Measurements from ENCODE around the gene VPS37D.
"Not testable (repeated sequence)": the region's sequence is repeated elsewhere in the genome, so short reads cannot be mapped to it uniquely, and the experiment has no call there.

The VPS37D gene

GRCh38 chr7:73660594-73660993 lies 7.0 kb upstream of the VPS37D start:
- H3K36me3 ChIP-seq (ENCODE audit: control insufficient read depth in 5 of 5, insufficient read depth in 5 of 5, low read length in 5 of 5); H3K27me3 ChIP-seq (ENCODE audit: control insufficient read depth in 5 of 5, insufficient read depth in 4 of 5, low read length in 5 of 5); H3K27ac ChIP-seq (ENCODE audit: low read depth, low read length); H3K4me1 ChIP-seq (ENCODE audit: control insufficient read depth in 5 of 5, insufficient read depth in 5 of 5, low read length in 5 of 5); H3K4me3 ChIP-seq (ENCODE audit: low read depth in 1 of 5, low read length in 5 of 5); H3K9me3 ChIP-seq (ENCODE audit: control insufficient read depth in 5 of 5, low read length in 5 of 5); H3K9ac ChIP-seq (ENCODE audit: low read length in 5 of 5): not testable (repeated sequence)

GRCh38 chr7:73663033-73663432 lies 4.6 kb upstream of the VPS37D start:
- Histone ChIP-seq H3K27ac (ENCODE audit: low read depth, low read length) (no peak overlapping the region), H3K4me3 (ENCODE audit: low read depth in 1 of 5, low read length in 5 of 5) (no peak overlapping the region), H3K9me3 (ENCODE audit: control insufficient read depth in 5 of 5, low read length in 5 of 5) (peaks cover 0 to 9% (median 6%) of the 10 kb centered on the region in 5 donors), H3K4me1 (ENCODE audit: control insufficient read depth in 5 of 5, insufficient read depth in 5 of 5, low read length in 5 of 5) (peaks cover 0 to 9% (median 4%) of the 10 kb centered on the region in 5 donors), H3K27me3 (ENCODE audit: control insufficient read depth in 5 of 5, insufficient read depth in 4 of 5, low read length in 5 of 5) (peaks cover 0 to 2% (median 0%) of the 10 kb centered on the region in 5 donors), H3K36me3 (ENCODE audit: control insufficient read depth in 5 of 5, insufficient read depth in 5 of 5, low read length in 5 of 5) (no peaks in the 10 kb centered on the region), H3K9ac (ENCODE audit: low read length in 5 of 5) (no peak overlapping the region)

- Histone ChIP-seq H3K4me3 (ENCODE audit: low read depth in 1 of 5, low read length in 5 of 5) (peak overlapping the region; percentile 60 to 75 (median 66)), H3K27ac (ENCODE audit: low read depth, low read length) (no peak overlapping the region), H3K9me3 (ENCODE audit: control insufficient read depth in 5 of 5, low read length in 5 of 5) (peaks cover 0 to 2% (median 1%) of the 10 kb centered on the region in 5 donors), H3K9ac (ENCODE audit: low read length in 5 of 5) (peak overlapping the region in 4 of 5 donors; percentile 16 to 77 (median 72)), H3K27me3 (ENCODE audit: control insufficient read depth in 5 of 5, insufficient read depth in 4 of 5, low read length in 5 of 5) (no peaks in the 10 kb centered on the region), H3K36me3 (ENCODE audit: control insufficient read depth in 5 of 5, insufficient read depth in 5 of 5, low read length in 5 of 5) (no peaks in the 10 kb centered on the region), H3K4me1 (ENCODE audit: control insufficient read depth in 5 of 5, insufficient read depth in 5 of 5, low read length in 5 of 5) (peaks cover 0 to 24% (median 16%) of the 10 kb centered on the region in 5 donors)
These were observed 663 bp downstream of the VPS37D start for GRCh38 chr7:73668103-73668885.

- Histone ChIP-seq H3K9ac (ENCODE audit: low read length in 5 of 5) (peak overlapping the region in 2 of 5 donors; percentile 77), H3K27ac (ENCODE audit: low read depth, low read length) (no peak overlapping the region), H3K4me3 (ENCODE audit: low read depth in 1 of 5, low read length in 5 of 5) (peak overlapping the region; percentile 60 to 75 (median 66)), H3K4me1 (ENCODE audit: control insufficient read depth in 5 of 5, insufficient read depth in 5 of 5, low read length in 5 of 5) (peaks cover 0 to 28% (median 16%) of the 10 kb centered on the region in 5 donors), H3K27me3 (ENCODE audit: control insufficient read depth in 5 of 5, insufficient read depth in 4 of 5, low read length in 5 of 5) (no peaks in the 10 kb centered on the region), H3K36me3 (ENCODE audit: control insufficient read depth in 5 of 5, insufficient read depth in 5 of 5, low read length in 5 of 5) (no peaks in the 10 kb centered on the region), H3K9me3 (ENCODE audit: control insufficient read depth in 5 of 5, low read length in 5 of 5) (no peaks in the 10 kb centered on the region)
These were observed 1.2 kb downstream of the VPS37D start for GRCh38 chr7:73668886-73669230.

- Histone ChIP-seq H3K9me3 (ENCODE audit: control insufficient read depth in 5 of 5, low read length in 5 of 5) (no peaks in the 10 kb centered on the region), H3K9ac (ENCODE audit: low read length in 5 of 5) (peak overlapping the region in 1 of 5 donors; percentile 41), H3K27me3 (ENCODE audit: control insufficient read depth in 5 of 5, insufficient read depth in 4 of 5, low read length in 5 of 5) (no peaks in the 10 kb centered on the region), H3K4me3 (ENCODE audit: low read depth in 1 of 5, low read length in 5 of 5) (no peak overlapping the region), H3K27ac (ENCODE audit: low read depth, low read length) (no peak overlapping the region), H3K4me1 (ENCODE audit: control insufficient read depth in 5 of 5, insufficient read depth in 5 of 5, low read length in 5 of 5) (peaks cover 0 to 28% (median 16%) of the 10 kb centered on the region in 5 donors), H3K36me3 (ENCODE audit: control insufficient read depth in 5 of 5, insufficient read depth in 5 of 5, low read length in 5 of 5) (no peaks in the 10 kb centered on the region)
These were observed 1.7 kb downstream of the VPS37D start for GRCh38 chr7:73669288-73669701.

GRCh38 chr7:73669858-73670385 lies 2.3 kb downstream of the VPS37D start:
- no peaks in the 10 kb centered on the region for H3K27me3 ChIP-seq (ENCODE audit: control insufficient read depth in 5 of 5, insufficient read depth in 4 of 5, low read length in 5 of 5)
- H3K4me1 ChIP-seq (ENCODE audit: control insufficient read depth in 5 of 5, insufficient read depth in 5 of 5, low read length in 5 of 5), result peaks cover 0 to 28% (median 16%) of the 10 kb centered on the region in 5 donors
- no peak overlapping the region for H3K27ac ChIP-seq (ENCODE audit: low read depth, low read length)
- H3K9me3 ChIP-seq (ENCODE audit: control insufficient read depth in 5 of 5, low read length in 5 of 5), result no peaks in the 10 kb centered on the region
- H3K9ac ChIP-seq (ENCODE audit: low read length in 5 of 5), result peak overlapping the region in 2 of 5 donors; percentile 39 to 41
- H3K36me3 ChIP-seq (ENCODE audit: control insufficient read depth in 5 of 5, insufficient read depth in 5 of 5, low read length in 5 of 5), result no peaks in the 10 kb centered on the region
- H3K4me3 ChIP-seq (ENCODE audit: low read depth in 1 of 5, low read length in 5 of 5), result no peak overlapping the region

- Histone ChIP-seq H3K36me3 (ENCODE audit: control insufficient read depth in 5 of 5, insufficient read depth in 5 of 5, low read length in 5 of 5) (no peaks in the 10 kb centered on the region), H3K27me3 (ENCODE audit: control insufficient read depth in 5 of 5, insufficient read depth in 4 of 5, low read length in 5 of 5) (no peaks in the 10 kb centered on the region), H3K4me3 (ENCODE audit: low read depth in 1 of 5, low read length in 5 of 5) (no peak overlapping the region), H3K4me1 (ENCODE audit: control insufficient read depth in 5 of 5, insufficient read depth in 5 of 5, low read length in 5 of 5) (peaks cover 0 to 22% (median 16%) of the 10 kb centered on the region in 5 donors), H3K27ac (ENCODE audit: low read depth, low read length) (no peak overlapping the region), H3K9ac (ENCODE audit: low read length in 5 of 5) (no peak overlapping the region), H3K9me3 (ENCODE audit: control insufficient read depth in 5 of 5, low read length in 5 of 5) (no peaks in the 10 kb centered on the region)
These were observed 3.7 kb downstream of the VPS37D start for GRCh38 chr7:73671322-73671661.

- Histone ChIP-seq H3K9ac (ENCODE audit: low read length in 5 of 5) (no peak overlapping the region), H3K9me3 (ENCODE audit: control insufficient read depth in 5 of 5, low read length in 5 of 5) (no peaks in the 10 kb centered on the region), H3K4me1 (ENCODE audit: control insufficient read depth in 5 of 5, insufficient read depth in 5 of 5, low read length in 5 of 5) (peaks cover 0 to 22% (median 16%) of the 10 kb centered on the region in 5 donors), H3K36me3 (ENCODE audit: control insufficient read depth in 5 of 5, insufficient read depth in 5 of 5, low read length in 5 of 5) (no peaks in the 10 kb centered on the region), H3K4me3 (ENCODE audit: low read depth in 1 of 5, low read length in 5 of 5) (no peak overlapping the region), H3K27ac (ENCODE audit: low read depth, low read length) (no peak overlapping the region), H3K27me3 (ENCODE audit: control insufficient read depth in 5 of 5, insufficient read depth in 4 of 5, low read length in 5 of 5) (no peaks in the 10 kb centered on the region)
These were observed 4.3 kb downstream of the VPS37D start for GRCh38 chr7:73671857-73672445.

GRCh38 chr7:73674468-73675124 lies 7.0 kb downstream of the VPS37D start:
- Histone ChIP-seq H3K9ac (ENCODE audit: low read length in 5 of 5) (no peak overlapping the region), H3K36me3 (ENCODE audit: control insufficient read depth in 5 of 5, insufficient read depth in 5 of 5, low read length in 5 of 5) (peaks cover 0 to 16% (median 12%) of the 10 kb centered on the region in 5 donors), H3K4me1 (ENCODE audit: control insufficient read depth in 5 of 5, insufficient read depth in 5 of 5, low read length in 5 of 5) (peaks cover 0 to 5% (median 0%) of the 10 kb centered on the region in 5 donors), H3K4me3 (ENCODE audit: low read depth in 1 of 5, low read length in 5 of 5) (no peak overlapping the region), H3K27ac (ENCODE audit: low read depth, low read length) (no peak overlapping the region), H3K9me3 (ENCODE audit: control insufficient read depth in 5 of 5, low read length in 5 of 5) (no peaks in the 10 kb centered on the region), H3K27me3 (ENCODE audit: control insufficient read depth in 5 of 5, insufficient read depth in 4 of 5, low read length in 5 of 5) (no peaks in the 10 kb centered on the region)

- H3K27me3 ChIP-seq (ENCODE audit: control insufficient read depth in 5 of 5, insufficient read depth in 4 of 5, low read length in 5 of 5); H3K9ac ChIP-seq (ENCODE audit: low read length in 5 of 5); H3K9me3 ChIP-seq (ENCODE audit: control insufficient read depth in 5 of 5, low read length in 5 of 5); H3K4me3 ChIP-seq (ENCODE audit: low read depth in 1 of 5, low read length in 5 of 5); H3K27ac ChIP-seq (ENCODE audit: low read depth, low read length): not testable (repeated sequence)
- H3K36me3 ChIP-seq (ENCODE audit: control insufficient read depth in 5 of 5, insufficient read depth in 5 of 5, low read length in 5 of 5), result peaks cover 0 to 21% (median 12%) of the 10 kb centered on the region in 5 donors
- H3K4me1 ChIP-seq (ENCODE audit: control insufficient read depth in 5 of 5, insufficient read depth in 5 of 5, low read length in 5 of 5), result peaks cover 0 to 13% (median 5%) of the 10 kb centered on the region in 5 donors
These were observed 8.4 kb downstream of the VPS37D start for GRCh38 chr7:73676062-73676461.
